ENCODE data around the gene FUT7.
A peak's percentile ranks its signal among the peaks of the same experiment; 100 is the strongest.

The FUT7 gene

GRCh38 chr9:137031904-137032640 lies at the start of gene FUT7:
Gene FUT7, minus strand, starts transcription at chr9:137032088. Its CDS starts 97 bp downstream, at chr9:137031991.
- peaks cover 4% of the 10 kb centered on the region for H3K27me3 Mint-ChIP-seq (ENCODE audit: low read depth)
- no peaks in the 10 kb centered on the region for H3K9me3 Mint-ChIP-seq
- peak within 1 kb of the TSS; percentile 36 for H3K27ac Mint-ChIP-seq
- no peaks in the 10 kb centered on the region for H3K36me3 Mint-ChIP-seq (ENCODE audit: low read depth)
- H3K4me1 Mint-ChIP-seq (ENCODE audit: low read depth) = peaks cover 35% of the 10 kb centered on the region
- peak within 1 kb of the TSS; percentile 67 for H3K4me3 Mint-ChIP-seq

- no peaks in the 10 kb centered on the region for H3K27me3 Mint-ChIP-seq (ENCODE audit: low read depth)
- peaks cover 9% of the 10 kb centered on the region for H3K4me1 Mint-ChIP-seq (ENCODE audit: low read depth)
- H3K36me3 Mint-ChIP-seq (ENCODE audit: low read depth) = peaks cover 8% of the 10 kb centered on the region
- no peaks in the 10 kb centered on the region for H3K9me3 Mint-ChIP-seq
- no peak overlapping the region for H3K4me3 Mint-ChIP-seq
- H3K27ac Mint-ChIP-seq = no peak overlapping the region
Observed at GRCh38 chr9:137080260-137081122, 48.6 kb upstream of the FUT7 start.

GRCh38 chr9:137079401-137079787 lies 47.5 kb upstream of the FUT7 start:
- H3K36me3 Mint-ChIP-seq (ENCODE audit: low read depth) = peaks cover 8% of the 10 kb centered on the region
- peaks cover 5% of the 10 kb centered on the region for H3K4me1 Mint-ChIP-seq (ENCODE audit: low read depth)
- no peaks in the 10 kb centered on the region for H3K9me3 Mint-ChIP-seq
- H3K27ac Mint-ChIP-seq = no peak overlapping the region
- H3K27me3 Mint-ChIP-seq (ENCODE audit: low read depth) = no peaks in the 10 kb centered on the region
- no peak overlapping the region for H3K4me3 Mint-ChIP-seq

GRCh38 chr9:137078701-137079400 lies 47.0 kb upstream of the FUT7 start:
- Mint-ChIP-seq H3K4me1 (ENCODE audit: low read depth) (peaks cover 5% of the 10 kb centered on the region), H3K36me3 (ENCODE audit: low read depth) (peaks cover 8% of the 10 kb centered on the region), H3K4me3 (peak overlapping the region; percentile 51), H3K27me3 (ENCODE audit: low read depth) (no peaks in the 10 kb centered on the region), H3K27ac (no peak overlapping the region), H3K9me3 (no peaks in the 10 kb centered on the region)

GRCh38 chr9:137077758-137078693 lies 46.1 kb upstream of the FUT7 start:
- H3K27ac Mint-ChIP-seq = no peak overlapping the region
- H3K27me3 Mint-ChIP-seq (ENCODE audit: low read depth) = no peaks in the 10 kb centered on the region

GRCh38 chr9:137077010-137077747 lies 45.3 kb upstream of the FUT7 start, which contains the start of gene UAP1L1:
Gene UAP1L1, plus strand, starts transcription at chr9:137077517. Its CDS starts 16 bp downstream, at chr9:137077533.
- Mint-ChIP-seq H3K4me1 (ENCODE audit: low read depth) (peaks cover 5% of the 10 kb centered on the region), H3K27ac (no peak within 1 kb of the TSS), H3K36me3 (ENCODE audit: low read depth) (peaks cover 8% of the 10 kb centered on the region), H3K27me3 (ENCODE audit: low read depth) (no peaks in the 10 kb centered on the region), H3K9me3 (no peaks in the 10 kb centered on the region), H3K4me3 (peak within 1 kb of the TSS; percentile 72)

More at GRCh38 chr9:137077758-137078693, 46.1 kb upstream of the FUT7 start:
- Mint-ChIP-seq H3K36me3 (ENCODE audit: low read depth) (peaks cover 8% of the 10 kb centered on the region), H3K4me1 (ENCODE audit: low read depth) (peaks cover 5% of the 10 kb centered on the region), H3K9me3 (no peaks in the 10 kb centered on the region), H3K4me3 (peak overlapping the region; percentile 72)

- H3K4me1 Mint-ChIP-seq (ENCODE audit: low read depth) = peaks cover 5% of the 10 kb centered on the region
Observed at GRCh38 chr9:137076636-137077009, 44.7 kb upstream of the FUT7 start.

GRCh38 chr9:137075275-137075775 lies 43.4 kb upstream of the FUT7 start:
- H3K36me3 Mint-ChIP-seq (ENCODE audit: low read depth) = peaks cover 3% of the 10 kb centered on the region
- H3K27me3 Mint-ChIP-seq (ENCODE audit: low read depth) = no peaks in the 10 kb centered on the region
- H3K9me3 Mint-ChIP-seq = no peaks in the 10 kb centered on the region
- no peak overlapping the region for H3K4me3 Mint-ChIP-seq
- H3K27ac Mint-ChIP-seq = no peak overlapping the region
- H3K4me1 Mint-ChIP-seq (ENCODE audit: low read depth) = peaks cover 14% of the 10 kb centered on the region

More at GRCh38 chr9:137076636-137077009, 44.7 kb upstream of the FUT7 start:
- Mint-ChIP-seq H3K27me3 (ENCODE audit: low read depth) (no peaks in the 10 kb centered on the region), H3K27ac (no peak overlapping the region), H3K36me3 (ENCODE audit: low read depth) (peaks cover 4% of the 10 kb centered on the region), H3K4me3 (peak overlapping the region; percentile 63), H3K9me3 (no peaks in the 10 kb centered on the region)

GRCh38 chr9:137074657-137075274 lies 42.9 kb upstream of the FUT7 start:
- Mint-ChIP-seq H3K9me3 (no peaks in the 10 kb centered on the region), H3K36me3 (ENCODE audit: low read depth) (peaks cover under 1% of the 10 kb centered on the region), H3K4me3 (no peak overlapping the region), H3K4me1 (ENCODE audit: low read depth) (peaks cover 11% of the 10 kb centered on the region), H3K27me3 (ENCODE audit: low read depth) (no peaks in the 10 kb centered on the region), H3K27ac (no peak overlapping the region)

GRCh38 chr9:137073992-137074399 lies 42.1 kb upstream of the FUT7 start:
- Mint-ChIP-seq H3K4me3 (no peak overlapping the region), H3K4me1 (ENCODE audit: low read depth) (peaks cover 10% of the 10 kb centered on the region), H3K27me3 (ENCODE audit: low read depth) (no peaks in the 10 kb centered on the region), H3K36me3 (ENCODE audit: low read depth) (no peaks in the 10 kb centered on the region), H3K27ac (no peak overlapping the region), H3K9me3 (no peaks in the 10 kb centered on the region)

GRCh38 chr9:137071282-137071681 lies 39.4 kb upstream of the FUT7 start:
- H3K36me3 Mint-ChIP-seq (ENCODE audit: low read depth) = no peaks in the 10 kb centered on the region
- peak overlapping the region; percentile 77 for H3K27ac Mint-ChIP-seq
- no peaks in the 10 kb centered on the region for H3K27me3 Mint-ChIP-seq (ENCODE audit: low read depth)
- no peaks in the 10 kb centered on the region for H3K9me3 Mint-ChIP-seq
- peak overlapping the region; percentile 85 for H3K4me3 Mint-ChIP-seq
- peaks cover 13% of the 10 kb centered on the region for H3K4me1 Mint-ChIP-seq (ENCODE audit: low read depth)

- Mint-ChIP-seq H3K4me3 (peak overlapping the region; percentile 85), H3K4me1 (ENCODE audit: low read depth) (peaks cover 13% of the 10 kb centered on the region), H3K36me3 (ENCODE audit: low read depth) (no peaks in the 10 kb centered on the region), H3K9me3 (no peaks in the 10 kb centered on the region), H3K27ac (peak overlapping the region; percentile 77), H3K27me3 (ENCODE audit: low read depth) (no peaks in the 10 kb centered on the region)
Observed at GRCh38 chr9:137070906-137071275, 39.0 kb upstream of the FUT7 start.
